Lower leg skin (tissue), 3 donors: Measurements from ENCODE around the gene KRT81.
"Not testable (repeated sequence)": the region's sequence is repeated elsewhere in the genome, so short reads cannot be mapped to it uniquely, and the experiment has no call there.

Source experiments
- POLR2A ChIP-seq, 2 donors: fragments of 450-650 bp; IDR thresholded peaks; one replicate each; pipeline ENCODE4 v1.6.1; 2016 to 2017; ENCODE audit warnings: antibody characterized with exemption in 2 of 2, mild to moderate bottlenecking in 1 of 2, moderate library complexity in 1 of 2
- TF ChIP-seq, protein P1 (sequence below), 3 donors: fragments of 450-650 bp; IDR thresholded peaks; one replicate each; pipeline ENCODE4 v1.5.1; 2016; ENCODE audit warnings: antibody characterized with exemption in 3 of 3, mild to moderate bottlenecking in 3 of 3, moderate library complexity in 2 of 3

DNA sequence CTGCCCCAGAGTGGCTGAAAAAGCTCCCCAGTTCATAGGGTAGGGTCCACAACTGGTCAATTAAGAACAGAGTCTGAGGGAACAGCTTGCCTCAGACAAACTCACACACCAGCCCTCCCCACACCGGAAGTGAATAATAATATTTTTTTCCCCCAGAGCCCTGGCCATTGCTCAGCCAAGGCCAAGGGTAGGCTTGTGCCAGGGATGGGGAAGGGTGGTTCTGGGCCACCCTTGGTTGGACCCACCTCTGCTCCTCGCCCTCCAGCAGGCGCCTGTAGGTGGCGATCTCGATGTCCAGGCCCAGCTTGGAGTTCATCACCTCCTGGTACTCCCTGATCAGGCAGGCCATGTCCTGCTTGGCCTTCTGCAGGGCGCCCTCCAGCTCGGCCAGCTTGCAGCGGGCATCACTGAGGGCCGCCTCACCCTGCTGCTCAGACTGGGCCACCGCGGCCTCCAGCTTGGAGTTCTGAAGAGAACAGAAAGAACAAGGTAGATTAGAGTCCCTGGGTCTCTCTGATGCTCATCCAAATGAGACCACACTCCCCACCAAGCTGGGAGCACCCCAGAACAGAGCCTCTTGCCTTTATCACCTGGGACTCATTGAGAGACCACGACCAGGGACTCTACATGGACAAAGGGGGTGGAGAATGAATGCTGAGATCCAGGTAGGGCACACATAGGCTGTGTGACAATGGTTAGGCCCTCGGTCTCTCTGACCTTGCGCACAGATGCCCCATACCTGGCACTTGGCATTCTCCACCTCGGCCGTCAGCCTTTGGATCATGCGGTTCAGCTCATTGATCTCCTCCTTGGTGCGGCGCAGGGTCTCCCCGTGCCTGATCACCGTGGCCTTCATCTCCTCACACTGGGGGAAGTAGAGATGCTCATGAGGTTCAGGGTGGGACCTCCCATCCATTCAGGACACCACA lies 4.2 kb downstream of the KRT81 start:
- not testable (repeated sequence) for TF ChIP-seq POLR2A (IDR thresholded peaks at IDR 0.05)
- TF ChIP-seq, protein P1, sequence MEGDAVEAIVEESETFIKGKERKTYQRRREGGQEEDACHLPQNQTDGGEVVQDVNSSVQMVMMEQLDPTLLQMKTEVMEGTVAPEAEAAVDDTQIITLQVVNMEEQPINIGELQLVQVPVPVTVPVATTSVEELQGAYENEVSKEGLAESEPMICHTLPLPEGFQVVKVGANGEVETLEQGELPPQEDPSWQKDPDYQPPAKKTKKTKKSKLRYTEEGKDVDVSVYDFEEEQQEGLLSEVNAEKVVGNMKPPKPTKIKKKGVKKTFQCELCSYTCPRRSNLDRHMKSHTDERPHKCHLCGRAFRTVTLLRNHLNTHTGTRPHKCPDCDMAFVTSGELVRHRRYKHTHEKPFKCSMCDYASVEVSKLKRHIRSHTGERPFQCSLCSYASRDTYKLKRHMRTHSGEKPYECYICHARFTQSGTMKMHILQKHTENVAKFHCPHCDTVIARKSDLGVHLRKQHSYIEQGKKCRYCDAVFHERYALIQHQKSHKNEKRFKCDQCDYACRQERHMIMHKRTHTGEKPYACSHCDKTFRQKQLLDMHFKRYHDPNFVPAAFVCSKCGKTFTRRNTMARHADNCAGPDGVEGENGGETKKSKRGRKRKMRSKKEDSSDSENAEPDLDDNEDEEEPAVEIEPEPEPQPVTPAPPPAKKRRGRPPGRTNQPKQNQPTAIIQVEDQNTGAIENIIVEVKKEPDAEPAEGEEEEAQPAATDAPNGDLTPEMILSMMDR (IDR thresholded peaks at IDR 0.05), result not testable (repeated sequence)
